Upper lobe of left lung (tissue), 6 donors: ENCODE data around the gene IRF5. TPM values are rescaled to one million over a fixed set of nuclear protein-coding genes. Genes with fewer than 3 reads are reported as not detected.

Experiments used
- ATAC-seq, 2 donors: fragments of 200-7000 bp; cut with Tn5 transposase; one replicate each; pipeline ENCODE4 v1.9.1; 2022; ENCODE audit warnings: mild to moderate bottlenecking in 2 of 2, moderate library complexity in 2 of 2; ENCODE audit not compliant: low FRiP score in 2 of 2
- DNase-seq, 2 donors: peaks; one replicate each; pipeline ENCODE4 v3.0.0-alpha.2; 2019 to 2020
- H3K27ac ChIP-seq, 4 donors: fragments of 200-600 bp; sonication (generic); one replicate each; pipeline ENCODE4 v1.5.1; 2016 to 2019
- H3K27me3 ChIP-seq, 4 donors: fragments of 200-600 bp; sonication (generic); one replicate each; pipeline ENCODE4 v1.5.1; 2017 to 2019
- H3K36me3 ChIP-seq, 4 donors: fragments of 200-600 bp; sonication (generic); one replicate each; pipeline ENCODE4 v1.5.1; 2016 to 2019
- H3K4me1 ChIP-seq, 4 donors: fragments of 200-600 bp; sonication (generic); one replicate each; pipeline ENCODE4 v1.5.1; 2018 to 2019
- H3K4me3 ChIP-seq, 4 donors: fragments of 200-600 bp; sonication (generic); one replicate each; pipeline ENCODE4 v1.5.1; 2017 to 2019; ENCODE audit warnings: mild to moderate bottlenecking in 2 of 4, moderate library complexity in 1 of 4
- H3K9me3 ChIP-seq, 4 donors: fragments of 200-600 bp; sonication (generic); one replicate each; pipeline ENCODE4 v1.5.1; 2018 to 2019
- EP300 ChIP-seq, 4 donors: sonication (generic); formaldehyde crosslinking; IDR thresholded peaks; one replicate each; pipeline ENCODE4 v1.5.1; 2017; ENCODE audit warnings: antibody characterized with exemption in 4 of 4, control low read depth in 2 of 4
- POLR2A ChIP-seq, 4 donors: fragments of 450-650 bp; IDR thresholded peaks; one replicate each; pipeline ENCODE4 v1.5.1; 2016 to 2017; ENCODE audit warnings: antibody characterized with exemption in 4 of 4, mild to moderate bottlenecking in 2 of 4
- POLR2AphosphoS5 ChIP-seq, 2 donors: sonication (generic); formaldehyde crosslinking; IDR thresholded peaks; one replicate each; pipeline ENCODE4 v1.5.1; 2017; ENCODE audit warnings: antibody characterized with exemption in 2 of 2
- WGBS, 2 donors: methylation state at CpG; one replicate each; pipeline ENCODE4 v1.1.5; 2017 to 2018; 5-methylcytosine and 5-hydroxymethylcytosine counted together
- total RNA-seq, 6 donors: library from RNA; depleted of rRNA in 4 of 6; stranded (reverse); fragments of >200 nt in 4 of 6; gene quantifications; one replicate each; pipeline versions ENCODE4 v1.1.0 to v1.2.1, GENCODE V29; 2016 to 2021
- TF ChIP-seq, protein P1 (sequence below), 6 experiments: fragments of 450-650 bp in 4 of 6; fragments of 200-600 bp in 2 of 6; sonication (generic) in 2 of 6; IDR thresholded peaks; one replicate each; pipeline ENCODE4 v1.5.1; 2016 to 2019; ENCODE audit warnings: antibody characterized with exemption in 6 of 6
- donor health status: DM: no; HTN: no; CAD: no; lungs with moderate emphysema.
- donor health status: DM: no; HTN: yes; CAD: no; lungs with severe emphysema.

IRF5 gene
- total RNA-seq, 6 donors from 2014 or later, result 10.7 to 83.8 (median 45.8) TPM

DNA sequence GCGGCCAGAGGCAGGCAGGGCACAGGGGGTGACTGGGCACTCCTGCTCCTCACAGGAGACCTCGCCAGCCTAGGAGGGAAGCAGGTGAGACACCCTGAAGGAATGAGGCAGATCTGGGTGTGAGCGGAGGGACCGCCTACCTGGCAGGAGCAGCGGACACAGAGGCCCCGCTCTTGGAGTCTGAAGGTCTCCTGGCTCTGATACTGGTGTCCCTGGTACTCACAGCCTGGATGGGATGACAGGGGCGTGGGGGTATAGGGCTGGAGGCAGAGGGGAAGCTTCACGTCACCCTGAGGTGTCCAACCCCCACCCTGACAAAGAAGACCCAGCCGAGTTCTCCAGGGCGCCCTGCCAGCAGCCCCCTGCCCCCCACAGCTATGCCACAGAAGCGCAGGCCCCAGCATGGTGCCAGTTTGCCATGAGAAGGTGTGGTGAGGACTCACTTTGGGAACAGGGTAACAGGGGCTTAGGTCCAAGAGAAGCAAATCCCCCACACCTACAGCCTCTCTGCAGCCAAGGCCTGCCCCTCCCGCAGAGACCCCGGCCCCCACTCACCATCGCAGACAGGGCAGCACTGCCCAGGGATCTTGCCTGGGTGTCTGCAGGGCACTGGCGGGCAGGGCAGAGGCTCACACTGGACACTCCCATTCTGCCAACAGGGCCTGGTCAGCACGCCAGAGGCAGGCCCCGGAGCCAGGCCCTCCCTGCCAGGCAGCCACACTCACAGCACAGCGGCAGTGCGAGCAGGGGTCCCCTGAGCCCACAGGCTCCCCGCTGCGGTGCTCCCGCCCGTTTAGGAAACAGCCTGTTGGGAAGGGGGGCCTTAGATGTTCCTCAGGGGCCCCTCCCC lies 44.3 kb upstream of the IRF5 start:
- Histone ChIP-seq H3K36me3 (no peaks in the 10 kb centered on the region), H3K27me3 (peaks cover 0 to 13% (median 11%) of the 10 kb centered on the region in 4 donors), H3K9me3 (no peaks in the 10 kb centered on the region), H3K4me3 (no peak overlapping the region), H3K4me1 (peaks cover 0 to 14% (median 3%) of the 10 kb centered on the region in 4 donors), H3K27ac (no peak overlapping the region)
- TF ChIP-seq EP300 (IDR thresholded peaks at IDR 0.05) (no peak), POLR2A (IDR thresholded peaks at IDR 0.05) (no peak), POLR2AphosphoS5 (IDR thresholded peaks at IDR 0.05) (no peak)
- TF ChIP-seq, protein P1, sequence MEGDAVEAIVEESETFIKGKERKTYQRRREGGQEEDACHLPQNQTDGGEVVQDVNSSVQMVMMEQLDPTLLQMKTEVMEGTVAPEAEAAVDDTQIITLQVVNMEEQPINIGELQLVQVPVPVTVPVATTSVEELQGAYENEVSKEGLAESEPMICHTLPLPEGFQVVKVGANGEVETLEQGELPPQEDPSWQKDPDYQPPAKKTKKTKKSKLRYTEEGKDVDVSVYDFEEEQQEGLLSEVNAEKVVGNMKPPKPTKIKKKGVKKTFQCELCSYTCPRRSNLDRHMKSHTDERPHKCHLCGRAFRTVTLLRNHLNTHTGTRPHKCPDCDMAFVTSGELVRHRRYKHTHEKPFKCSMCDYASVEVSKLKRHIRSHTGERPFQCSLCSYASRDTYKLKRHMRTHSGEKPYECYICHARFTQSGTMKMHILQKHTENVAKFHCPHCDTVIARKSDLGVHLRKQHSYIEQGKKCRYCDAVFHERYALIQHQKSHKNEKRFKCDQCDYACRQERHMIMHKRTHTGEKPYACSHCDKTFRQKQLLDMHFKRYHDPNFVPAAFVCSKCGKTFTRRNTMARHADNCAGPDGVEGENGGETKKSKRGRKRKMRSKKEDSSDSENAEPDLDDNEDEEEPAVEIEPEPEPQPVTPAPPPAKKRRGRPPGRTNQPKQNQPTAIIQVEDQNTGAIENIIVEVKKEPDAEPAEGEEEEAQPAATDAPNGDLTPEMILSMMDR (IDR thresholded peaks at IDR 0.05), result no peak
- 86 to 88% methylated on average over 14 to 23 of the region's 23 CpGs for WGBS, 2 donors
- peak in 1 of 2 donors; percentile 54 for ATAC-seq
- peak in 1 of 2 donors; percentile 76 for DNase-seq

DNA sequence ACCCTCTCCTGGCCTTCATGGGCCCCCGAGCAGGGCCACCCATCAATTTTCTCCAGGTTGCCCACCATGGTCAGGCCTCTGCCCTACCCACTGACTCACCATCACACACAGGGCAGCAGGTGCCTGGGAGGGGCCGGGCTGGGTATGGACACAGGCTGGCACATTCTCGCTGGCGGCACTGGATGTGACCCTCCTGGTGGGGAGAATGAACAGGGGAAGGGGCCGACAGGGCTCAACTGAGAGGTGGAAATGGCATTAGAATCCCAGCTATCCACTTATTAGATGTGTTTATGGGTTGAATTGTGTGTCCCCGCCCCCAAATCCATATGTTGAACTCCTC lies 43.7 kb upstream of the IRF5 start:
- peaks cover 0 to 1% (median 0%) of the 10 kb centered on the region in 4 donors for H3K9me3 ChIP-seq
- no peak for ATAC-seq
- DNase-seq, result no peak
- TF ChIP-seq EP300 (IDR thresholded peaks at IDR 0.05) (no peak), POLR2A (IDR thresholded peaks at IDR 0.05) (no peak), POLR2AphosphoS5 (IDR thresholded peaks at IDR 0.05) (no peak)
- TF ChIP-seq, protein P1 (IDR thresholded peaks at IDR 0.05), result no peak
- no peaks in the 10 kb centered on the region for H3K36me3 ChIP-seq
- peaks cover 0 to 13% (median 11%) of the 10 kb centered on the region in 4 donors for H3K27me3 ChIP-seq
- no peak overlapping the region for H3K4me3 ChIP-seq
- 83 to 95% methylated on average over 5 to 6 of the region's 6 CpGs for WGBS, 2 donors
- no peak overlapping the region for H3K27ac ChIP-seq
- H3K4me1 ChIP-seq, result peaks cover 0 to 14% (median 3%) of the 10 kb centered on the region in 4 donors

DNA sequence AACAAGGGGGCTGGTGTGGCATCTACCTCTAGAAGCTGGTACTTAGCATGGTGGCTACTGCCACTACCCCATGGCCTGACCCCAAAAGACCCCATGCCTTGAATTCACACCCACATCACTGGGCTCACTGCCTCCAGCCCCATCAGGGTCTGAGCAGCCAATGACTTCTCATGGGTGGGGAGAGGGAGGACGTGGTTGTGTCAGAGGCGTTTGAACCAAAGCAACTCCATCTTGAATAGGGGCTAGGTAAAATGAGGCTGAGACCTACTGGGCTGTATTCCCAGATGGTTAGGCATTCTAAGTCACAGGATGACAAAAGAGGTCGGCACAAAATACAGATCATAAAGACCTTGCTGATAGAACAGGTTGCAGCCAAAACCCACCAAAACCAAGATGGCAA lies 42.4 kb upstream of the IRF5 start:
- 90 to 95% methylated on average over 3 of the region's 3 CpGs for WGBS, 2 donors
- Histone ChIP-seq H3K4me3 (no peak overlapping the region), H3K36me3 (no peaks in the 10 kb centered on the region), H3K9me3 (peaks cover 0 to 10% (median 0%) of the 10 kb centered on the region in 4 donors), H3K27me3 (peaks cover 0 to 13% (median 11%) of the 10 kb centered on the region in 4 donors), H3K27ac (no peak overlapping the region), H3K4me1 (peaks cover 0 to 13% (median 3%) of the 10 kb centered on the region in 4 donors)
- ATAC-seq (no peak), DNase-seq (no peak)
- TF ChIP-seq POLR2AphosphoS5 (IDR thresholded peaks at IDR 0.05) (no peak), POLR2A (IDR thresholded peaks at IDR 0.05) (no peak), EP300 (IDR thresholded peaks at IDR 0.05) (no peak)
- TF ChIP-seq, protein P1 (IDR thresholded peaks at IDR 0.05), result no peak

DNA sequence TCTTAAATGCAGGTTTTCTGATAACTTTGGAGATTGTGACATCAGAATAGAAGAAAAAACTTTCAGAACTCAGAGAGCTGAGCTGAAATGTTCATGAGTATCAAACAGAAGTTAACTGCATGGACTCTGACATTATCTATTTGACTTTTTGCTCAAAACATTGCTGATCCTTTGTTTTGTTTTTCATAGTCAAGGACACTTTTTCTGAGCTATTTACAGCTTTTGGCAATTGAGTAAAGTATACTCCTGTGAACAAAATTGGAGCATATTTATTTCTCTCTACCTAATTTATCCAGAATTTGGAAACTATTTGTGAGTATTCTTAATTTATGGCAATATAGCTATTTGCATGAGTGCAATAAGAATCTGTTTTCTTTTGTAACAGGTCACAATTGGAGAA lies 38.3 kb upstream of the IRF5 start:
- DNase-seq (no peak), ATAC-seq (no peak)
- no peak overlapping the region for H3K4me3 ChIP-seq

More for the DNA sequence above, 38.3 kb upstream of the IRF5 start:
- Histone ChIP-seq H3K9me3 (peaks cover 0 to 10% (median 0%) of the 10 kb centered on the region in 4 donors), H3K27ac (no peak overlapping the region), H3K4me1 (no peaks in the 10 kb centered on the region), H3K36me3 (no peaks in the 10 kb centered on the region), H3K27me3 (no peaks in the 10 kb centered on the region)
- no peak for TF ChIP-seq POLR2AphosphoS5 (IDR thresholded peaks at IDR 0.05)
- TF ChIP-seq, protein P1 (IDR thresholded peaks at IDR 0.05), result no peak
- TF ChIP-seq EP300 (IDR thresholded peaks at IDR 0.05), result no peak
- TF ChIP-seq POLR2A (IDR thresholded peaks at IDR 0.05), result no peak
